OCI-LY3 (cell line): ENCODE measurements around the gene LTBP1.

ENCODE experiments used
- CTCF ChIP-seq: fragments of 200-600, 300-600 bp; sonication (generic); IDR thresholded peaks from 2 replicates; pipeline ENCODE4 v1.5.1; 2014; ENCODE audit warnings: antibody characterized with exemption, low read length, low read depth
- EZH2phosphoT487 ChIP-seq: fragments of 200-600 bp; shearing (Covaris generic); IDR thresholded peaks from 2 replicates; pipeline ENCODE4 v1.6.1; 2018; ENCODE audit warnings: antibody characterized with exemption, mixed run types, low read depth

- TF ChIP-seq CTCF (no peak), EZH2phosphoT487 (no peak)
These were observed 221.7 kb downstream of the LTBP1 start for GRCh38 chr2:33168425-33168824.
